SK-N-SH (cell line): ENCODE data around the gene KCNQ5.

Experiments used
- ELF1 ChIP-seq: IDR thresholded peaks from 2 replicates; pipeline ENCODE4 v1.4.0; 2012
- FOXM1 ChIP-seq: IDR thresholded peaks from 2 replicates; pipeline ENCODE4 v1.4.0; 2012; ENCODE audit warnings: low read depth, mild to moderate bottlenecking
- MXI1 ChIP-seq: IDR thresholded peaks from 2 replicates; pipeline ENCODE4 v1.6.1; 2012; ENCODE audit warnings: mild to moderate bottlenecking, low read depth, low read length, improper control_type of control experiment
- TCF12 ChIP-seq: IDR thresholded peaks from 2 replicates; pipeline ENCODE4 v1.4.0; 2012
- TF ChIP-seq, protein P1 (sequence below): fragments of 200-600 bp; sonication (generic); IDR thresholded peaks from 2 replicates; pipeline ENCODE4 v1.6.1; 2017; ENCODE audit warnings: antibody characterized with exemption, mild to moderate bottlenecking, moderate library complexity

DNA sequence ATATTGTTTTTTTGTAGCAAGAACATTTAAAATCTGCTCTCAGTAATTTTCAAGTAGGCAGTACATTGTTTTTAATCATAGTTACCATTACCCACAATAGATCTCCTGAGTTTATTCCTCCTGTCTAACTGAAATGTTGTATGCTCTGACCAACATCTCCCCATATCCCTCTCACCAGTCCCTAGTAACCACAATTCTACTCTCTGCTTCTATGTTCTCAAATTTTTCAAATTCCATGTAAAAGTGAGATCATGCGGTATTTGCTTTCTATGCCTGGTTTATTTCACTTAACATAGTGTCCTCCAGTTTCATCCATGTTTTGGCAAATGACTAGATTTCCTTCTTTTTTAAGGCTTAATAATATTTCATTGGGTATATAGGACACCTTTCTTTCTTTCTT, 300.5 kb downstream of the KCNQ5 start:
- no peak for TF ChIP-seq TCF12
- no peak for TF ChIP-seq MXI1
- TF ChIP-seq, protein P1, sequence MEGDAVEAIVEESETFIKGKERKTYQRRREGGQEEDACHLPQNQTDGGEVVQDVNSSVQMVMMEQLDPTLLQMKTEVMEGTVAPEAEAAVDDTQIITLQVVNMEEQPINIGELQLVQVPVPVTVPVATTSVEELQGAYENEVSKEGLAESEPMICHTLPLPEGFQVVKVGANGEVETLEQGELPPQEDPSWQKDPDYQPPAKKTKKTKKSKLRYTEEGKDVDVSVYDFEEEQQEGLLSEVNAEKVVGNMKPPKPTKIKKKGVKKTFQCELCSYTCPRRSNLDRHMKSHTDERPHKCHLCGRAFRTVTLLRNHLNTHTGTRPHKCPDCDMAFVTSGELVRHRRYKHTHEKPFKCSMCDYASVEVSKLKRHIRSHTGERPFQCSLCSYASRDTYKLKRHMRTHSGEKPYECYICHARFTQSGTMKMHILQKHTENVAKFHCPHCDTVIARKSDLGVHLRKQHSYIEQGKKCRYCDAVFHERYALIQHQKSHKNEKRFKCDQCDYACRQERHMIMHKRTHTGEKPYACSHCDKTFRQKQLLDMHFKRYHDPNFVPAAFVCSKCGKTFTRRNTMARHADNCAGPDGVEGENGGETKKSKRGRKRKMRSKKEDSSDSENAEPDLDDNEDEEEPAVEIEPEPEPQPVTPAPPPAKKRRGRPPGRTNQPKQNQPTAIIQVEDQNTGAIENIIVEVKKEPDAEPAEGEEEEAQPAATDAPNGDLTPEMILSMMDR, result no peak
- TF ChIP-seq ELF1, result no peak
- no peak for TF ChIP-seq FOXM1
